ENCODE data around the gene KIF7. TPM values are rescaled to one million over a fixed set of nuclear protein-coding genes. Genes with fewer than 3 reads are reported as not detected.

KIF7 gene
- total RNA-seq, 1 experiment from 2014 or later = 20.4 TPM

DNA sequence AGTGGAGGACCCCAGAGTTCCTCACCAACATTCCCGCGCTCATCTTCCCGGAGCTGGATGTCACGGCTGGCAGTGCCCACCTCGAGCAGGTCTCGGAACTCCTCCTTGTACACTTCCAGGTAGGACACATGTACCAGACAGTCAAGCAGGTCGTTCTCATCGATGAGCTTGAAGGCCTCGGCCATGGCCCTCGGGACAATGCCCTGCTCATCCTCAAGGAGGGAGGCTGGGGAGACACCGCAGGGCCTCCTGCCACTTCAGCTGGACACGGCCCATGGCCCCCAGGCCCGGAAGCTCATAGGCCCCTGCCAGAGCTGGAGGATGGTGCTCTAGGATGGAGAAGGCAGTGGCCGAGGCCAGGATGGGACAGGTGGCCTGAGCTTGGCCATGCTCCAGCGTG, 5.6 kb downstream of the KIF7 start:
- Mint-ChIP-seq H3K9me3 (no peaks in the 10 kb centered on the region), H3K4me1 (peaks cover 9% of the 10 kb centered on the region), H3K4me3 (no peak overlapping the region), H3K36me3 (peaks cover 12% of the 10 kb centered on the region), H3K27me3 (ENCODE audit: low read depth) (peaks cover 6% of the 10 kb centered on the region; the same call in 1 of the 2 replicates), H3K27ac (no peak overlapping the region)
- DNase-seq (ENCODE audit: low spot score) (no peak), ATAC-seq (no peak)
- TF ChIP-seq JAZF1 (CRISPR knock-in tag; IDR thresholded peaks at IDR 0.05) (no peak), FOXK1 (CRISPR knock-in tag; IDR thresholded peaks at IDR 0.05) (no peak), ZNF232 (CRISPR knock-in tag; IDR thresholded peaks at IDR 0.05) (no peak), TCF7 (CRISPR knock-in tag; IDR thresholded peaks at IDR 0.05; ENCODE audit: low read depth) (no peak)
- TF ChIP-seq, protein P1, sequence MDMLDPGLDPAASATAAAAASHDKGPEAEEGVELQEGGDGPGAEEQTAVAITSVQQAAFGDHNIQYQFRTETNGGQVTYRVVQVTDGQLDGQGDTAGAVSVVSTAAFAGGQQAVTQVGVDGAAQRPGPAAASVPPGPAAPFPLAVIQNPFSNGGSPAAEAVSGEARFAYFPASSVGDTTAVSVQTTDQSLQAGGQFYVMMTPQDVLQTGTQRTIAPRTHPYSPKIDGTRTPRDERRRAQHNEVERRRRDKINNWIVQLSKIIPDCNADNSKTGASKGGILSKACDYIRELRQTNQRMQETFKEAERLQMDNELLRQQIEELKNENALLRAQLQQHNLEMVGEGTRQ (CRISPR knock-in tag; IDR thresholded peaks at IDR 0.05) = no peak
- POLR2A ChIA-PET = no interaction called here
- CTCF ChIA-PET = interaction anchor here (0.8 to 1.5 kb wide), 3 partner anchors 13 to 248 kb away, joined by 3 to 8 read pairs (median 3); no protein-coding TSS in a partner anchor

DNA sequence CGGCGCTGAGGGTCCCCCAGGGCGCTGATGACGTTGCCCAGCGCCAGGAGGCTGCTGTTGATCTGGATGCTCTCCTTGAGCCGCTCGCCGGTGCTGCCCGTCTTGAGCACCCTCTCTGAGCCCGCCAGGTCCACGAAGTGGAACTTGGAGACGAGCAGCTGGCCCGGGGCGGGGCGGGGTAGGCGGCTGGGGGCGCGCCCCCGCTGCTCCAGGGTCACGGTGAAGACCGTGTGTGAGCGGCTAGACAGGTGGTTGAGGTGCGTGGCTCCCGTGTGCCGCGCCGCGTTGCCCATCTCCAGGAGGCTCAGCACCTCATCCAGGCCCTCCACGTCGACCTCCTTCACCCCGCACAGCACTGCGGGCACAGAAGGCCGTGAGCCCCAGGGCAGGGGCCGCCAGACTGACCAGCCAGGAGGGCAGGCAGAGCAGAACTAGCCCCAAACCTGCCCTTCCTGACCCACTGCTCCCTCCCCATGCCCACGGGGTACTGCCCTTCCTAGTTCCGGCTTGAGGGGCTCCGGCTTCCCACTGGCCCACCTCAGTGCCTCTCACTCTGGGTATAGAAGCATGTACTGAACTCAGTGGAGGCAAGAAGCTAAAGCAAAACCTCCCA, 6.1 kb downstream of the KIF7 start:
- 0 out of 2 replicates have a peak, but pooled peaks cover 3% of the 10 kb centered on the region for H3K4me1 Mint-ChIP-seq
- TF ChIP-seq, protein P2, sequence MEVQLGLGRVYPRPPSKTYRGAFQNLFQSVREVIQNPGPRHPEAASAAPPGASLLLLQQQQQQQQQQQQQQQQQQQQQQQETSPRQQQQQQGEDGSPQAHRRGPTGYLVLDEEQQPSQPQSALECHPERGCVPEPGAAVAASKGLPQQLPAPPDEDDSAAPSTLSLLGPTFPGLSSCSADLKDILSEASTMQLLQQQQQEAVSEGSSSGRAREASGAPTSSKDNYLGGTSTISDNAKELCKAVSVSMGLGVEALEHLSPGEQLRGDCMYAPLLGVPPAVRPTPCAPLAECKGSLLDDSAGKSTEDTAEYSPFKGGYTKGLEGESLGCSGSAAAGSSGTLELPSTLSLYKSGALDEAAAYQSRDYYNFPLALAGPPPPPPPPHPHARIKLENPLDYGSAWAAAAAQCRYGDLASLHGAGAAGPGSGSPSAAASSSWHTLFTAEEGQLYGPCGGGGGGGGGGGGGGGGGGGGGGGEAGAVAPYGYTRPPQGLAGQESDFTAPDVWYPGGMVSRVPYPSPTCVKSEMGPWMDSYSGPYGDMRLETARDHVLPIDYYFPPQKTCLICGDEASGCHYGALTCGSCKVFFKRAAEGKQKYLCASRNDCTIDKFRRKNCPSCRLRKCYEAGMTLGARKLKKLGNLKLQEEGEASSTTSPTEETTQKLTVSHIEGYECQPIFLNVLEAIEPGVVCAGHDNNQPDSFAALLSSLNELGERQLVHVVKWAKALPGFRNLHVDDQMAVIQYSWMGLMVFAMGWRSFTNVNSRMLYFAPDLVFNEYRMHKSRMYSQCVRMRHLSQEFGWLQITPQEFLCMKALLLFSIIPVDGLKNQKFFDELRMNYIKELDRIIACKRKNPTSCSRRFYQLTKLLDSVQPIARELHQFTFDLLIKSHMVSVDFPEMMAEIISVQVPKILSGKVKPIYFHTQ (CRISPR knock-in tag; IDR thresholded peaks at IDR 0.05) = no peak
- TF ChIP-seq CREB1 (CRISPR knock-in tag; IDR thresholded peaks at IDR 0.05) (no peak), ELF4 (CRISPR knock-in tag; IDR thresholded peaks at IDR 0.05; ENCODE audit: low read depth) (no peak), RELA (CRISPR knock-in tag; IDR thresholded peaks at IDR 0.05; ENCODE audit: borderline replicate concordance) (no peak), NR2C2 (CRISPR knock-in tag; IDR thresholded peaks at IDR 0.05) (no peak), MXD4 (CRISPR knock-in tag; IDR thresholded peaks at IDR 0.05; ENCODE audit: borderline replicate concordance) (no peak), NR1H2 (CRISPR knock-in tag; IDR thresholded peaks at IDR 0.05) (no peak), ZNF232 (CRISPR knock-in tag; IDR thresholded peaks at IDR 0.05) (no peak), KAT7 (CRISPR knock-in tag; IDR thresholded peaks at IDR 0.05; ENCODE audit: borderline replicate concordance) (no peak), FOXP1 (CRISPR knock-in tag; IDR thresholded peaks at IDR 0.05; ENCODE audit: borderline replicate concordance) (no peak), ZNF416 (CRISPR knock-in tag; IDR thresholded peaks at IDR 0.05) (no peak), FOXJ3 (CRISPR knock-in tag; IDR thresholded peaks at IDR 0.05; ENCODE audit: borderline replicate concordance) (no peak), OVOL2 (CRISPR knock-in tag; IDR thresholded peaks at IDR 0.05; ENCODE audit: borderline replicate concordance) (no peak), TEAD4 (CRISPR knock-in tag; IDR thresholded peaks at IDR 0.05) (no peak), HMGA2 (CRISPR knock-in tag; IDR thresholded peaks at IDR 0.05) (no peak), ZNF121 (CRISPR knock-in tag; IDR thresholded peaks at IDR 0.05) (no peak)
- TF ChIP-seq, protein P3, sequence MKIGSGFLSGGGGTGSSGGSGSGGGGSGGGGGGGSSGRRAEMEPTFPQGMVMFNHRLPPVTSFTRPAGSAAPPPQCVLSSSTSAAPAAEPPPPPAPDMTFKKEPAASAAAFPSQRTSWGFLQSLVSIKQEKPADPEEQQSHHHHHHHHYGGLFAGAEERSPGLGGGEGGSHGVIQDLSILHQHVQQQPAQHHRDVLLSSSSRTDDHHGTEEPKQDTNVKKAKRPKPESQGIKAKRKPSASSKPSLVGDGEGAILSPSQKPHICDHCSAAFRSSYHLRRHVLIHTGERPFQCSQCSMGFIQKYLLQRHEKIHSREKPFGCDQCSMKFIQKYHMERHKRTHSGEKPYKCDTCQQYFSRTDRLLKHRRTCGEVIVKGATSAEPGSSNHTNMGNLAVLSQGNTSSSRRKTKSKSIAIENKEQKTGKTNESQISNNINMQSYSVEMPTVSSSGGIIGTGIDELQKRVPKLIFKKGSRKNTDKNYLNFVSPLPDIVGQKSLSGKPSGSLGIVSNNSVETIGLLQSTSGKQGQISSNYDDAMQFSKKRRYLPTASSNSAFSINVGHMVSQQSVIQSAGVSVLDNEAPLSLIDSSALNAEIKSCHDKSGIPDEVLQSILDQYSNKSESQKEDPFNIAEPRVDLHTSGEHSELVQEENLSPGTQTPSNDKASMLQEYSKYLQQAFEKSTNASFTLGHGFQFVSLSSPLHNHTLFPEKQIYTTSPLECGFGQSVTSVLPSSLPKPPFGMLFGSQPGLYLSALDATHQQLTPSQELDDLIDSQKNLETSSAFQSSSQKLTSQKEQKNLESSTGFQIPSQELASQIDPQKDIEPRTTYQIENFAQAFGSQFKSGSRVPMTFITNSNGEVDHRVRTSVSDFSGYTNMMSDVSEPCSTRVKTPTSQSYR (CRISPR knock-in tag; IDR thresholded peaks at IDR 0.05) = no peak
- TF ChIP-seq, protein P4, sequence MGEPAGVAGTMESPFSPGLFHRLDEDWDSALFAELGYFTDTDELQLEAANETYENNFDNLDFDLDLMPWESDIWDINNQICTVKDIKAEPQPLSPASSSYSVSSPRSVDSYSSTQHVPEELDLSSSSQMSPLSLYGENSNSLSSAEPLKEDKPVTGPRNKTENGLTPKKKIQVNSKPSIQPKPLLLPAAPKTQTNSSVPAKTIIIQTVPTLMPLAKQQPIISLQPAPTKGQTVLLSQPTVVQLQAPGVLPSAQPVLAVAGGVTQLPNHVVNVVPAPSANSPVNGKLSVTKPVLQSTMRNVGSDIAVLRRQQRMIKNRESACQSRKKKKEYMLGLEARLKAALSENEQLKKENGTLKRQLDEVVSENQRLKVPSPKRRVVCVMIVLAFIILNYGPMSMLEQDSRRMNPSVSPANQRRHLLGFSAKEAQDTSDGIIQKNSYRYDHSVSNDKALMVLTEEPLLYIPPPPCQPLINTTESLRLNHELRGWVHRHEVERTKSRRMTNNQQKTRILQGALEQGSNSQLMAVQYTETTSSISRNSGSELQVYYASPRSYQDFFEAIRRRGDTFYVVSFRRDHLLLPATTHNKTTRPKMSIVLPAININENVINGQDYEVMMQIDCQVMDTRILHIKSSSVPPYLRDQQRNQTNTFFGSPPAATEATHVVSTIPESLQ (CRISPR knock-in tag; IDR thresholded peaks at IDR 0.05) = no peak
- ATAC-seq (no peak), DNase-seq (ENCODE audit: low spot score) (no peak)
- ChIA-PET POLR2A (no interaction called here), CTCF (interaction anchor here (0.8 to 1.5 kb wide), 3 partner anchors 14 to 24 kb away, joined by 3 to 8 read pairs (median 3); no protein-coding TSS in a partner anchor)
- no peak overlapping the region for H3K27ac Mint-ChIP-seq
- H3K4me3 Mint-ChIP-seq = no peak overlapping the region
- H3K9me3 Mint-ChIP-seq = no peaks in the 10 kb centered on the region
- H3K36me3 Mint-ChIP-seq = peaks cover 13% of the 10 kb centered on the region
- H3K27me3 Mint-ChIP-seq (ENCODE audit: low read depth) = 0 out of 2 replicates have a peak, but pooled peaks cover under 1% of the 10 kb centered on the region

Measured in WTC11 (cell line).